ENCODE measurements around the gene INSR.

DNA sequence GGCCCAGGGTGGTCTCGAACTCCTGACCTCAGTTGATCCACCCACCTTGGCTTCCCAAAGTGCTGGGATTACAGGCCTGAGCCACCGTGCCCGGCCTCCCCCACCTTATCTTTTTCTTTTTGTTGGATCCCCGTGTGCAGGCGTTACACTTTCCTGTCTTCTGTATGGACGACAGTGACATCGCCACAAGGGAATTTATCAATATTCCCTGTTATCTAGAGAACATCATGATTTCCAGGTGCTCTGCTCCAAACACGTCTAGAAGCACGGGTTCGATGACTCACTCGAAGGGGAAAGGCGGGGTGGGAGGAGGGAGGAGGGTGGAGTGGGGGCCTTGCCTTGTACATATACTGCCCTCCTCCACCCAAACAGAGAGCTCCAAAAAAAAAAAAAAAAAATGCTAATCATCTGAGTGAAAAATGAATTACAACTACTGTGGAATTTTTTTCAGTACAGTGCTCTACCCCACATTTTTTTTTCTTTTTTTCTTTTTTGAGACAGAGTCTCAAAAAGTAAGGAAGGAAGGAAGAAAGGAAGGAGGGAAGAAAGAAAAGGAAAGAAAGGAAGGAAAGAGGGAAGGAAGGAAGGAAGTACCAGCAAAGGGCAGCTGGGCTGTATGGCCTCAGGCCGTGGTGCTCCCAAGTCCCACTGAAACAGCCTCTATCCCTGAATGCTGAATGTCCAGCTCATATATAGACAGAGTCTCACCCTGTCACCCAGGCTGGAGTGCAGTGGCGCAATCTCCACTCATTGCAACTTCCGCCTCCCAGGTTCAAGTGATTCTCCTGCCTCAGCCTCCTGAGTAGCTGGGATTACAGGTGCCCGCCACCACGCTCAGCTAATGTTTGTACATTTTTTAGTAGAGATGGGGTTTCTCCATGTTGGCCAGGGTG lies 36.8 kb downstream of the INSR start:
- TF ChIP-seq, protein P1, sequence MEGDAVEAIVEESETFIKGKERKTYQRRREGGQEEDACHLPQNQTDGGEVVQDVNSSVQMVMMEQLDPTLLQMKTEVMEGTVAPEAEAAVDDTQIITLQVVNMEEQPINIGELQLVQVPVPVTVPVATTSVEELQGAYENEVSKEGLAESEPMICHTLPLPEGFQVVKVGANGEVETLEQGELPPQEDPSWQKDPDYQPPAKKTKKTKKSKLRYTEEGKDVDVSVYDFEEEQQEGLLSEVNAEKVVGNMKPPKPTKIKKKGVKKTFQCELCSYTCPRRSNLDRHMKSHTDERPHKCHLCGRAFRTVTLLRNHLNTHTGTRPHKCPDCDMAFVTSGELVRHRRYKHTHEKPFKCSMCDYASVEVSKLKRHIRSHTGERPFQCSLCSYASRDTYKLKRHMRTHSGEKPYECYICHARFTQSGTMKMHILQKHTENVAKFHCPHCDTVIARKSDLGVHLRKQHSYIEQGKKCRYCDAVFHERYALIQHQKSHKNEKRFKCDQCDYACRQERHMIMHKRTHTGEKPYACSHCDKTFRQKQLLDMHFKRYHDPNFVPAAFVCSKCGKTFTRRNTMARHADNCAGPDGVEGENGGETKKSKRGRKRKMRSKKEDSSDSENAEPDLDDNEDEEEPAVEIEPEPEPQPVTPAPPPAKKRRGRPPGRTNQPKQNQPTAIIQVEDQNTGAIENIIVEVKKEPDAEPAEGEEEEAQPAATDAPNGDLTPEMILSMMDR (IDR thresholded peaks at IDR 0.05) = no peak
- no peak for TF ChIP-seq POLR2A (IDR thresholded peaks at IDR 0.05)
